Measurements from ENCODE around the gene CRYZ.

DNA sequence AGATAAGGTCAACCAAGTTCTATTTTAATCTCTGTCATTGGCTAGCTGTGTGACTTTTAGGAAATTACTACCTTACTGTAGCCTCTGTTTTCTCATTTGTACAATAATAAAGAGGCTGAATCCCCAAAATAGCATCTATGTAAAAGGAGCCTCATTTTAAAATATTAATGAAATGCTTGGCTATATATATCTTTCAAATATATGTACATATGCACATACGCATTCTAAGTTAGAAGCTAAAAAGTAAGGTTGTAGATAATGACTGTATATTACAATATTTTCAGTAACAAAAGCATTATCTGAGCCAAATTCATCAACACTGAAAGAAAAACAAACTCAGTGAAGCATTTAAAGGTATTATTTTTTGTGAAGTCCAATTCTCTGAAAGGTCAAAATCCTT, 44.7 kb upstream of the CRYZ start:
- no peak for TF ChIP-seq CTCF (IDR thresholded peaks at IDR 0.05)
- no peak for TF ChIP-seq POLR2A (IDR thresholded peaks at IDR 0.05)
